ENCODE measurements around the gene NTN3.

The NTN3 gene

GRCh38 chr16:2496223-2497115 is 25.4 kb downstream of the NTN3 start:
- no peak for DNase-seq (ENCODE audit: low read depth in 1 of 2, low spot score in 1 of 2)

GRCh38 chr16:2497116-2497630 is 26.1 kb downstream of the NTN3 start:
- no peak for DNase-seq (ENCODE audit: low read depth in 1 of 2, low spot score in 1 of 2)

DNA sequence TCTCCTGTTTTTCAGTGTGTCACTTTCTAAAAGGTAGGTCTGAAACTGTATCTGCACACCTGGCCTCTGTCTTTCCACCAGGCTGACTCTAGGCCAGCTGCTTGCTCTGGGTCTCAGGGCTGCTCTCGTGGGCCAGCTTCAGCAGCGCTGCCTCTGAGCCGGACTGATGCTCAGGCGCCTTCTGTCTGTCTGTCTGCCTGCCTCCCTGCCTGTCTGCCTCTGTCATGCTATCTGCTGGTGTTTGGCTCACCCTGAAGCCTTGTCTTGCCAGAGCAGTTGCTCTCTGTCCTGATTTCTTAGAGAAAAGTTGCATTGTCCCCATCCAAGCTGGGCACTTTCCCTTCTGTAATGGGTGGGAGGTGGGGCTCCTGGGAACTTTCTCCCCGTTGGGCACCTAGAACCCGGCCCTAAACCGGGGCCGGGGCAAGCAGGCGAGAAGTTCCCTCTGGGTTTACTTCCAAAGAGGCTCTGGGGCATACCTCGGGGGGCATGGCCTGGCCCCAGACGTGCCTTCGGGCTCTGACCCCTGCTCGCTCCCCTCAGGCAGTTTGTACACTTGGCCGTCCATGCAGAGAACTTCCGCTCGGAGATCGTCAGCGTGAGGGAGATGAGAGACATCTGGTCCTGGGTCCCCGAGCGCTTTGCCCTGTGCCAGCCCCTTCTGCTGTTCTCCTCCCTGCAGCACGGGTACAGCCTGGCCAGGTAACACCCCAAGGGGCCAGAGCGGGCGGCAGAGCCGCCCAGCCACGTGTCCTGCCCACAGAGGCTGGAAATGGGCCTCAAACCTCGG is 26.8 kb downstream of the NTN3 start:
- DNase-seq (ENCODE audit: low read depth in 1 of 2, low spot score in 1 of 2): no peak

- no peak for DNase-seq (ENCODE audit: low read depth in 1 of 2, low spot score in 1 of 2)
Observed at GRCh38 chr16:2498531-2499253, 27.6 kb downstream of the NTN3 start.

- no peak for DNase-seq (ENCODE audit: low read depth in 1 of 2, low spot score in 1 of 2)
Observed at GRCh38 chr16:2499454-2499853, 28.4 kb downstream of the NTN3 start.

- DNase-seq (ENCODE audit: low read depth in 1 of 2, low spot score in 1 of 2): no peak
Observed at GRCh38 chr16:2499890-2500429, 28.9 kb downstream of the NTN3 start.

GRCh38 chr16:2500430-2500917 is 29.4 kb downstream of the NTN3 start:
- DNase-seq (ENCODE audit: low read depth in 1 of 2, low spot score in 1 of 2): no peak

DNA sequence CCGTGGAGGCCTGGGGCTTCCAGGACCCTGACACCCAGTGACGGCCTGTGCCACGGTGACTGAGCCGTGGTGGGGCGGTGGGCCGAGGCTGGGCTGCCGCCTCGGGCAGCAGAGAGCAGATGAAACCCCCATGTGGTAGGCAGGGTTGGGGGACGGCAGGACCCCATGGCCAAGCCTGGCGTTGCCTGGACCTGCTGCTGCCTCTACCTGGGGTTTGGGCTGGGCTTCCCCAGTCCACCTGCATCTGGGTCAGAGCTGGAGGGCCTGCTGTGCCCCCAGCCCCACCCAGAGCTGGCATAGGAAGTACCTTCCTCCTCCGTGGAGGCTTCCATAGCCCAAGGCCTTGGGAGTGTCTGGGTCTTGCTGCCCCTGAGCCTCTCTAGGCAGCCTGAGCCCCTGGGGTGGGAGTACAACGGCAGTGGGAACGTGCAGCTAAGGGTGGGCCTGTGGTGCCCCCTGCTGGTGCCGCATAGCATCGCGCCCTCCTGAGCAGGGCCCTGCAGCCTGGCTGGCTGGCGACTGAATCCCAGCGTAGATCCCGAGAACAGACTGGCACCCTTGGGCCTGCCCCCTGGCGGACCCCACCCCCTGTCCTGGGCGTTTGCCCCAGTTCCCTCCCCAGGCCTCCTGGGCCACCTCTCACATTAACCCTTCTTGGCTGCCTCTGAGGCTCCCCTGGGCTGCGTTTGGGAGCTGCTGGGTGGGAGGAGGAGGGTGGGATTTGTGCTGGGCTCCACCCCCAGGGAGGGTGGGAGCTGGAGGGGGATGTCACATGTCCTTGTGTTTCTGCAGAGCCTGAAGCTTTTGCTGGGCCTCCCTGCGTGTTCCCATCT is 30.0 kb downstream of the NTN3 start:
- DNase-seq (ENCODE audit: low read depth in 1 of 2, low spot score in 1 of 2): peak; percentile 63 to 70

DNA sequence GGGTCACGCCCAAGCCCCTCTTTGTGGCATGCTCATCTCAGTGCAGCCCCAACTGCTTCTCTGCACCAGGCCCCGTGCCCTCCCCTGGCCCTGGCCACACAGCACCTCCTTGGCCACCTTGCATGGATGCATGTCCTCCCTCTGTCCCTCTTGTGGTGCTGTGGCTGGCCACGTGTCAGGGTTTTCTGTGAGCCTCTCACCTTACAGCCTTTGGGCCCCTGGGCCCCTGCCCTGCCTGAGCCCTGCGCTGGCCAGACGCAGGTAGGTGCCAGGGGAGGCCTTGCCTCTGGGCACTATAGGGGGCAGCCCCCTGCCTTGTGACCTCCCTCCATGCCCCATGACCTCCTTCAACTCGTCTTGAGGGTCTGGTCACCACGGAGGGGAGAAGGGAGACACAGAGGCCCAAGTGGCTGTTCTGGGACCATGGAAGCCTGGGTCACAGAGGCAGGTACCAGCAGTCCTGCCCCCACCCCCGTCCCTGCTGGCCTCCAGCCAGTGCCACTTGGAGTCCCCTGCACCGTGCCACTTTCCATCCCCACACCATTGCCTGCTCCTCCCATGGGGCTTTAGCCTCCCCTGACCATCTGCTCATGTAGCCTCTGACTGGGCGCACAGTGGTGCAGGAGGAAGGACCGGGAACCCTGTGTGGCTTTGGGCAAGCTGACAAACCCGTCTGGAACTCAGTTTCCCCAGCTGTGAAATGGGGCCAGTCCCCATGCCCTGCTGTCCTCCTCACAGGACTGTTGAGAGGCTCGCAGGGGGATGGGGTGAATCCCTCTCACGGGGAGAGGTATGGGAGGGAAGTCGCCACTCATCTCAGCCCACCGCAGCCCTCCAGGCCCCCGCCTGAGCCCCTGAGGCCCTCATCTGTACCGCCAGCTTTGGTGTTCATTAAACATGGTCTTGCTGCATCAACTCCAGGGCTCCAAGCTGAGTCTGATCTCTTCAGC is 31.1 kb downstream of the NTN3 start:
- DNase-seq (ENCODE audit: low read depth in 1 of 2, low spot score in 1 of 2): no peak

DNA sequence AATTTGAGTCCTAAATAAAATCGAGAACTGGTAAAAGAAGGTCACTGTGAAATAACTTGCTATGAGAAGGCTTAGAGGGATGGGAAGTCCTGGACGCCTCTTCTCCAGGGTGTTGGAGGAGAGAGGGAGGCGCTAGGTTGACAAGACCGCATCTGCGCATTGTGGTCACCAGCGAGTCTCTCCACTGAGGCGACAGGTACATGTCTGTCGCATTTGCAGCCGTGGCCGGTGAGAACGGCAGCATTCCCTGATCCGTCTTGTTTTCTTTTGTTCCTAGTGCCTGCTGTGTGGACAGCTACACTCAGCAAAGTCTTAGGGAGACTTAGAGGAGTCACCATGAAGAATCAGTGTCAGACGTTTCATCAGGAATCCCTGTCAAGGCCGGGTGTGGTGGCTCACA is 34.6 kb downstream of the NTN3 start:
- no peak for DNase-seq (ENCODE audit: low read depth in 1 of 2, low spot score in 1 of 2)

- no peak for DNase-seq (ENCODE audit: low read depth in 1 of 2, low spot score in 1 of 2)
Observed at GRCh38 chr16:2507052-2507659, 36.1 kb downstream of the NTN3 start.

DNA sequence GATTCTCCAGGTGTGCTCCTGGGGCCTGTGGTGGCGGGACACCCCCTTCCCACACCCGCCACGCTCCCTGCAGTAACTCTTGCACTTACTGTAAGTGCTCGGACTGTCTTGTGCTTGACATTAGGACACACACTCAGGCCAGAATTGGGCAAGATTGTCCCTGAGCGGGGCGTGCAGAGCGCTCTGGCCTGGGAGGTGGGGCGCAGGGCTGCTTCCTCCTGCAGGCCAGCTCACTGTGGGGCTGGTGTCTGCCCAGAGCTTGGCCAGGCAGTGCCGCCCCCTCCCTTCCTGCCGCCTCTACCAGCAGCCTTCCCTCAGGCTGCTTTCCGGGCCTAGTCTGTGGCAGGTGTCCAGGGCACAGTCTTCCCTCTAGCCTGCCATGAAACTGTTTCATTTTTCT is 36.6 kb downstream of the NTN3 start:
- DNase-seq (ENCODE audit: low read depth in 1 of 2, low spot score in 1 of 2): no peak

GRCh38 chr16:2508722-2509400 is 37.8 kb downstream of the NTN3 start:
- no peak for DNase-seq (ENCODE audit: low read depth in 1 of 2, low spot score in 1 of 2)

- no peak for DNase-seq (ENCODE audit: low read depth in 1 of 2, low spot score in 1 of 2)
Observed at GRCh38 chr16:2511128-2511800, 40.2 kb downstream of the NTN3 start.

DNA sequence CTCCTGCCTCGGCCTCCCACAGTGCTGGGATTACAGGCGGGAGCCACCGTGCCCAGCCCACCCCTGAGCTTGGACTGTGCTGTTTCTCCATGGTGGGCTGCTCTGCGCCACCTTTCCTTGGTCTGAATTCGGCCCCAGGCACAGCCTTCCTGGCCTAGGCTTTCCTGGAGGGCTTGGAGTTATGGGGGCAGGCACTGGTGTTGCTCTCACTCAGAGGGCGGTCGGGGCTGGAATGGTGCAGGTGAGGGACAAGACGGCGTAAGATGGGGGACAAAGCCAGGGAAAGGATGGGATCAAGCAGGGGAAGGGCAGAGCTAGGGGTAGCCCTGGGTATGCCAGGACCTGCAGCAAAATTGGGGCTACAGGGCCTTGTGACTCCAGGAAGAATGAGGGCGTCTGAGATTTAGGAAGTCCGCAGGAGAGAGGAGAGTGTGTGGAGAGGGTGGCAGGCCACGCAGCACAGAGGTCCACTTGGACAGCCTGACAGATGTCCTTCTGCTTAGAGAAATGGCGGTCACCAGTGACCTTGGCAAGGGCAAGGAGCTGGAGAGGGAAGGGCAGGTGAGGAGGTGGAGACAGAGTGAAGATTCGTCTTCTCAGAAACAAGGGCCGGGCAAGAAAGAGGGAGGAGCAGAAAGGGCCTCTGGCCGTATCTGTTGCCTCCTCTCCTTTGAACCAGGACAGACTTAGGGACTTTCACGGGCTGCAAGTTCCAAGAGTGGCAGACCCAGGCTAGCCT is 41.1 kb downstream of the NTN3 start:
- DNase-seq (ENCODE audit: low read depth in 1 of 2, low spot score in 1 of 2): no peak

GRCh38 chr16:2512735-2513404 is 41.8 kb downstream of the NTN3 start:
- DNase-seq (ENCODE audit: low read depth in 1 of 2, low spot score in 1 of 2): no peak

All from activated T-helper 1 cell treated with anti-CD3 and anti-CD28 coated beads, Interleukin-2, amount 50 U/mL, for 16 hours (primary cell).